CD4-positive, alpha-beta memory T cell (primary cell): Measurements from ENCODE around the gene DHRS12. TPM values are rescaled to one million over a fixed set of nuclear protein-coding genes. Genes with fewer than 3 reads are reported as not detected.

Source experiments
- CTCF ChIA-PET: fragments of 350-600 bp; sonication (Branson Sonifier 250); formaldehyde crosslinking; loops from one replicate; lab custom pipeline; 2021; ENCODE audit warnings: inconsistent platforms; ENCODE audit not compliant: partially characterized antibody; lab: Charles Lee
- POLR2A ChIA-PET: fragments of 350-600 bp; sonication (Branson Sonifier 250); formaldehyde crosslinking; loops from one replicate; lab custom pipeline; 2021; ENCODE audit not compliant: partially characterized antibody; lab: Charles Lee
- DNase-seq, 5 donors: peaks; one replicate each; pipeline versions ENCODE4 v3.0.0 to v3.0.0-alpha.2; 2020 to 2022; ENCODE audit warnings: mixed read lengths in 1 of 5
- H3K27ac ChIP-seq: one replicate; pipeline ENCODE4 v1.7.0; 2013; ENCODE audit warnings: low read depth, low read length
- H3K27me3 ChIP-seq: 2 replicates; pipeline ENCODE4 v1.7.0; 2013; ENCODE audit warnings: mild to moderate bottlenecking, low read length, moderate library complexity; ENCODE audit not compliant: insufficient read depth
- H3K36me3 ChIP-seq: 2 replicates; pipeline ENCODE4 v1.7.0; 2013; ENCODE audit warnings: mild to moderate bottlenecking, low read length, moderate library complexity; ENCODE audit not compliant: insufficient read depth
- H3K4me1 ChIP-seq: 2 replicates; pipeline ENCODE4 v1.7.0; 2013; ENCODE audit warnings: mild to moderate bottlenecking, low read length, moderate library complexity; ENCODE audit not compliant: insufficient read depth
- H3K4me3 ChIP-seq, 2 donors: one replicate each; pipeline ENCODE4 v1.7.0; 2013; ENCODE audit warnings: low read length in 2 of 2, mild to moderate bottlenecking in 1 of 2
- H3K9me3 ChIP-seq, 2 donors: one replicate each; pipeline ENCODE4 v1.7.0; 2013; ENCODE audit warnings: low read length in 2 of 2, control low read depth in 1 of 2; ENCODE audit not compliant: control insufficient read depth in 1 of 2
- H3K27ac Mint-ChIP-seq, 7 donors: one replicate each; pipeline ENCODE4 v1.8.0; 2020 to 2021; ENCODE audit warnings: mixed read lengths in 7 of 7, mild to moderate bottlenecking in 6 of 7, inconsistent platforms in 3 of 7, moderate library complexity in 3 of 7
- H3K27me3 Mint-ChIP-seq, 2 donors: one replicate each; pipeline ENCODE4 v1.8.0; 2020 to 2021; ENCODE audit warnings: mixed read lengths in 2 of 2
- H3K36me3 Mint-ChIP-seq, 2 donors: one replicate each; pipeline ENCODE4 v1.8.0; 2020 to 2021; ENCODE audit warnings: mixed read lengths in 2 of 2, inconsistent platforms in 1 of 2, mild to moderate bottlenecking in 1 of 2
- H3K4me1 Mint-ChIP-seq, 4 donors: one replicate each; pipeline ENCODE4 v1.8.0; 2020 to 2021; ENCODE audit warnings: mixed read lengths in 4 of 4, mild to moderate bottlenecking in 1 of 4
- H3K4me3 Mint-ChIP-seq, 8 donors: one replicate each; pipeline ENCODE4 v1.8.0; 2020 to 2021; ENCODE audit warnings: mixed read lengths in 8 of 8, mild to moderate bottlenecking in 7 of 8, moderate library complexity in 6 of 8, inconsistent platforms in 3 of 8
- H3K9me3 Mint-ChIP-seq, 8 donors: one replicate each; pipeline ENCODE4 v1.8.0; 2020 to 2021; ENCODE audit warnings: mixed read lengths in 8 of 8, mild to moderate bottlenecking in 5 of 8, inconsistent platforms in 3 of 8, moderate library complexity in 1 of 8
- intact Hi-C: fragments of 100-400 bp; cut with micrococcal nuclease; formaldehyde crosslinking; loops from one replicate; pipeline ENCODE4 v1.15.1; 2023
- polyA plus RNA-seq, 2 donors: library from polyadenylated mRNA; unstranded; fragments of 300-500 nt; fragmentation: Illumina TruSeq; gene quantifications; one replicate each; pipeline ENCODE4 v1.2.3, GENCODE V29; 2021
- total RNA-seq, 2 experiments: library from RNA; stranded (reverse); gene quantifications; one replicate each; pipeline ENCODE4 v1.2.3, GENCODE V29; 2021

DHRS12 gene
- total and polyA plus RNA-seq, 4 experiments from 2014 or later, result 23.6 to 38.9 (median 30.7) TPM

GRCh38 chr13:51837016-51837415 is 33.1 kb upstream of the DHRS12 start:
- no peaks in the 10 kb centered on the region for H3K27me3 ChIP-seq

GRCh38 chr13:51834581-51835171 is 30.7 kb upstream of the DHRS12 start:
- ChIA-PET CTCF (interaction anchor here (0.8 to 8.7 kb wide), 9 partner anchors 8 to 396 kb away, joined by 3 to 442 read pairs (median 3); no protein-coding TSS in a partner anchor), POLR2A (interaction anchor here (1.1 to 4.8 kb wide), 3 partner anchors 9 to 30 kb away, joined by 3 to 60 read pairs (median 4); no protein-coding TSS in a partner anchor)
- peaks cover 10% of the 10 kb centered on the region for H3K4me1 ChIP-seq
- intact Hi-C loops, result loop anchor here (5.0 kb wide), 1 partner anchor 293 kb away; the partner anchor contains the start of gene NEK5
- Mint-ChIP-seq H3K4me3 (no peak overlapping the region), H3K27me3 (no peaks in the 10 kb centered on the region), H3K27ac (no peak overlapping the region), H3K4me1 (peaks cover 6 to 22% (median 20%) of the 10 kb centered on the region in 4 donors), H3K36me3 (no peaks in the 10 kb centered on the region), H3K9me3 (no peaks in the 10 kb centered on the region)
- no peaks in the 10 kb centered on the region for H3K9me3 ChIP-seq
- no peak overlapping the region for H3K4me3 ChIP-seq
- no peak overlapping the region for H3K27ac ChIP-seq
- no peak for DNase-seq
- H3K27me3 ChIP-seq, result no peaks in the 10 kb centered on the region
- H3K36me3 ChIP-seq, result no peaks in the 10 kb centered on the region

More at GRCh38 chr13:51837016-51837415, 33.1 kb upstream of the DHRS12 start:
- Histone ChIP-seq H3K27ac (no peak overlapping the region), H3K36me3 (no peaks in the 10 kb centered on the region), H3K4me3 (no peak overlapping the region), H3K4me1 (peaks cover 8% of the 10 kb centered on the region), H3K9me3 (no peaks in the 10 kb centered on the region)
- no peak for DNase-seq
- Mint-ChIP-seq H3K4me3 (no peak overlapping the region), H3K4me1 (peaks cover 5 to 9% (median 8%) of the 10 kb centered on the region in 4 donors), H3K9me3 (no peaks in the 10 kb centered on the region), H3K27ac (peak overlapping the region in 1 of 7 donors; percentile 37), H3K36me3 (no peaks in the 10 kb centered on the region), H3K27me3 (peaks cover 0 to 4% of the 10 kb centered on the region in 2 donors)
- ChIA-PET POLR2A (no interaction called here), CTCF (interaction anchor here (0.8 to 8.7 kb wide), 2 partner anchors 10 to 23 kb away, joined by 3 to 442 read pairs; no protein-coding TSS in a partner anchor)
- intact Hi-C loops, result no loop called here

- intact Hi-C loops, result loop anchor here (5.0 kb wide), 1 partner anchor 293 kb away; the partner anchor contains the start of gene NEK5
- ChIA-PET POLR2A (interaction anchor here (1.2 to 4.8 kb wide), 2 partner anchors 8 to 20 kb away, joined by 4 to 60 read pairs; no protein-coding TSS in a partner anchor), CTCF (interaction anchor here (0.5 to 8.7 kb wide), 6 partner anchors 9 to 207 kb away, joined by 3 to 442 read pairs (median 4); no protein-coding TSS in a partner anchor)
- Mint-ChIP-seq H3K4me1 (peaks cover 8 to 29% (median 23%) of the 10 kb centered on the region in 4 donors), H3K9me3 (no peaks in the 10 kb centered on the region), H3K27me3 (no peaks in the 10 kb centered on the region), H3K27ac (no peak overlapping the region), H3K4me3 (no peak overlapping the region), H3K36me3 (no peaks in the 10 kb centered on the region)
- H3K27ac ChIP-seq, result no peak overlapping the region
- H3K4me3 ChIP-seq, result no peak overlapping the region
- no peaks in the 10 kb centered on the region for H3K9me3 ChIP-seq
- no peaks in the 10 kb centered on the region for H3K36me3 ChIP-seq
- H3K27me3 ChIP-seq, result no peaks in the 10 kb centered on the region
- no peak for DNase-seq
- H3K4me1 ChIP-seq, result peaks cover 10% of the 10 kb centered on the region
Measured at GRCh38 chr13:51833980-51834379, 30.0 kb upstream of the DHRS12 start.

- peak; percentile 72 to 78 (median 73) for DNase-seq
- Histone ChIP-seq H3K27me3 (no peaks in the 10 kb centered on the region), H3K36me3 (no peaks in the 10 kb centered on the region), H3K4me1 (peaks cover 18% of the 10 kb centered on the region), H3K9me3 (no peaks in the 10 kb centered on the region), H3K27ac (no peak overlapping the region), H3K4me3 (no peak overlapping the region)
- intact Hi-C loops, result loop anchor here (1.0 to 5.0 kb wide), 4 partner anchors 10 to 295 kb away; partner anchors contain the start of genes DHRS12 and NEK5
- Mint-ChIP-seq H3K36me3 (no peaks in the 10 kb centered on the region), H3K27ac (peak overlapping the region; percentile 6 to 85 (median 66)), H3K4me3 (peak overlapping the region in 7 of 8 donors; percentile 6 to 67 (median 44)), H3K9me3 (no peaks in the 10 kb centered on the region), H3K27me3 (no peaks in the 10 kb centered on the region), H3K4me1 (peaks cover 16 to 43% (median 34%) of the 10 kb centered on the region in 4 donors)
- POLR2A ChIA-PET, result interaction anchor here (0.7 to 4.8 kb wide), 9 partner anchors 12 to 423 kb away, joined by 3 to 60 read pairs (median 3); no protein-coding TSS in a partner anchor
- CTCF ChIA-PET, result interaction anchor here (0.7 to 8.7 kb wide), 24 partner anchors 10 to 434 kb away, joined by 3 to 442 read pairs (median 6); partner anchors contain the start of gene INTS6
Measured at GRCh38 chr13:51832471-51833152, 28.6 kb upstream of the DHRS12 start.

GRCh38 chr13:51831519-51831918 is 27.6 kb upstream of the DHRS12 start:
- POLR2A ChIA-PET, result interaction anchor here (0.7 to 4.8 kb wide), 4 partner anchors 11 to 378 kb away, joined by 3 to 60 read pairs (median 22); no protein-coding TSS in a partner anchor
- H3K4me1 Mint-ChIP-seq, result peaks cover 27 to 53% (median 45%) of the 10 kb centered on the region in 4 donors
- H3K27me3 ChIP-seq, result no peaks in the 10 kb centered on the region
- no peaks in the 10 kb centered on the region for H3K9me3 Mint-ChIP-seq
- H3K27ac ChIP-seq, result no peak overlapping the region
- CTCF ChIA-PET, result interaction anchor here (0.7 to 8.7 kb wide), 15 partner anchors 9 to 400 kb away, joined by 3 to 442 read pairs (median 6); partner anchors contain the start of genes INTS6 and TMEM272
- H3K36me3 Mint-ChIP-seq, result no peaks in the 10 kb centered on the region
- peak overlapping the region in 1 of 7 donors; percentile 65 for H3K27ac Mint-ChIP-seq
- H3K4me1 ChIP-seq, result peaks cover 28% of the 10 kb centered on the region
- peak overlapping the region in 1 of 8 donors; percentile 26 for H3K4me3 Mint-ChIP-seq
- H3K9me3 ChIP-seq, result no peaks in the 10 kb centered on the region
- DNase-seq, result no peak
- no peak overlapping the region for H3K4me3 ChIP-seq
- no peaks in the 10 kb centered on the region for H3K36me3 ChIP-seq
- intact Hi-C loops, result loop anchor here (5.0 kb wide), 1 partner anchor 296 kb away; the partner anchor contains the start of gene NEK5
- no peaks in the 10 kb centered on the region for H3K27me3 Mint-ChIP-seq

- ChIA-PET POLR2A (interaction anchor here (1.2 to 12.6 kb wide), 4 partner anchors 10 to 377 kb away, joined by 5 to 288 read pairs (median 53); partner anchors contain the start of genes DHRS12 and INTS6), CTCF (interaction anchor here (0.9 to 8.3 kb wide), 6 partner anchors 9 to 31 kb away, joined by 3 to 232 read pairs (median 9); no protein-coding TSS in a partner anchor)
- no peak overlapping the region for H3K4me3 ChIP-seq
- DNase-seq, result no peak
- H3K27ac ChIP-seq, result no peak overlapping the region
- Mint-ChIP-seq H3K9me3 (no peaks in the 10 kb centered on the region), H3K4me3 (peak overlapping the region in 1 of 8 donors; percentile 5), H3K4me1 (peaks cover 38 to 73% (median 60%) of the 10 kb centered on the region in 4 donors), H3K36me3 (peaks cover 0 to 1% of the 10 kb centered on the region in 2 donors), H3K27me3 (no peaks in the 10 kb centered on the region), H3K27ac (peak overlapping the region in 3 of 7 donors; percentile 7 to 69 (median 18))
- intact Hi-C loops, result loop anchor here (5.0 to 10.0 kb wide), 3 partner anchors 363 to 1895 kb away; partner anchors contain the start of genes SPRYD7 and VPS36
- H3K4me1 ChIP-seq, result peaks cover 48% of the 10 kb centered on the region
- no peaks in the 10 kb centered on the region for H3K27me3 ChIP-seq
- H3K36me3 ChIP-seq, result no peaks in the 10 kb centered on the region
- no peaks in the 10 kb centered on the region for H3K9me3 ChIP-seq
Measured at GRCh38 chr13:51829568-51829899, 25.6 kb upstream of the DHRS12 start.
